Adipose tissue (tissue), 3 donors: ENCODE results near the gene SPOCD1. TPM values are rescaled to one million over a fixed set of nuclear protein-coding genes. Genes with fewer than 3 reads are reported as not detected.

Experiments used
- H3K27ac ChIP-seq: one replicate; pipeline ENCODE4 v1.5.1; 2013; ENCODE audit warnings: low read depth, low read length
- WGBS, 3 donors: extraction: QIAGEN DNeasy Blood & Tissue Kit; methylation state at CpG; one replicate each; pipeline ENCODE4 v1.1.7; 2013; 5-methylcytosine and 5-hydroxymethylcytosine counted together
- polyA plus RNA-seq, 3 donors: library from polyadenylated mRNA; stranded (reverse); fragments of 200-250 nt; gene quantifications; one replicate each; pipeline ENCODE4 v1.2.3, GENCODE V29; 2013
- donor health status: healthy with polysubstance abuse.
- donor health status: Bipolar disorder and iron deficiency.
- donor health status: healthy.

The SPOCD1 gene
- polyA plus RNA-seq, 3 donors: 0.18 to 6.8 (median 1.0) TPM

GRCh38 chr1:31755197-31755611 lies 60.6 kb downstream of the SPOCD1 start:
- H3K27ac ChIP-seq: no peak overlapping the region
- WGBS, 3 donors: 56 to 80% (median 75%) methylated on average over 9 of the region's 9 CpGs

- no peak overlapping the region for H3K27ac ChIP-seq
- WGBS, 3 donors: 87 to 94% (median 91%) methylated on average over 15 of the region's 15 CpGs
These were observed 61.4 kb downstream of the SPOCD1 start for GRCh38 chr1:31754397-31754796.

- no peak overlapping the region for H3K27ac ChIP-seq
- 56 to 76% (median 64%) methylated on average over 9 of the region's 9 CpGs for WGBS, 3 donors
These were observed 62.0 kb downstream of the SPOCD1 start for GRCh38 chr1:31753707-31754349.

DNA sequence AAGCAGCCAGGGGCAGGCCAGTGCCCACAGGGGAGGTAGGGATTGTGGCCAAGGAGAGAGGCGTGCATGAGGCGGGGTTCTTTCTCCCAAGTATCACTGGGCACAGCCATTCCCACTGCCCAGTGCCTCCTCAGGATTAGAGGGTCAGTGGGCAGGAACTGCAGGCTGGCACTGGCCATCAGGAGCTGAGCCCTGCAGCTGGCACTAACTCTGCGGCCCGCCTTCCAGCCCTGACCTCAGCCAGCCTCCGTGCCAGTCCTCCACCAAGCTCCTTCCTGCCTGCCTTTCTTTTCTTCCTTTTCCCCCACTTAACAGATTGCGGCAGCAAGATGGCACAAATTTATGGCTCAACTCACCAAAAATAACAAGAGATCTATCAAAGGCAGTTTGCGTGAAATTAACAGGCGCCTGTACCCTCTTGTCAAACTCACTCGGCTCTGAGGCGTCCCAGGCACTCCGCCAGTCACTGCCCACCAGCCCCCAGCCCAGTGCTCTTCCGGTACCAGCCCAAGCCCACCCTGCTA lies 62.8 kb downstream of the SPOCD1 start:
- H3K27ac ChIP-seq: no peak overlapping the region
- 71 to 90% (median 72%) methylated on average over 12 of the region's 12 CpGs for WGBS, 3 donors

- H3K27ac ChIP-seq: no peak overlapping the region
- WGBS, 3 donors: 48 to 67% (median 52%) methylated on average over 7 of the region's 7 CpGs
These were observed 63.6 kb downstream of the SPOCD1 start for GRCh38 chr1:31752258-31752657.

DNA sequence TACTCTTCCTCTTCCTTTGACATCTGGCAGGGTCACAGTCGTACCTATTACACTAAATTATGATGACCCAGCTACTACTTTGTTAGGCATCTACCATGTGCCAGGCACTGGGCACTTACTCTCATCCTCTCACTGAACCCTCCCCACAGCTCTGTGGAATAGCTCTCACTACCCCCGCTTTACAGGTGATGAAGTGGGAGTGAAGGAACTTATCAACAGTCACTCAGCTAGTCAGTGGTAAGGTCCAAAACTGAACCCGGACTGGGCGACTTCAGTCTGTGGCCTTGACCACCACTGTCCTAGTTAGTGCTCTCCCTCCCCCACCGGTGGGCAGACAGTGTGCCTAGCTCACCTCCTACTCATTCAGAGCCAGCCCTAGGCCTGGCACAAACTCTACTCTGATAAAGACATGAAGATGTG lies 64.0 kb downstream of the SPOCD1 start:
- WGBS, 3 donors: 72 to 77% (median 74%) methylated on average over 5 of the region's 5 CpGs
- H3K27ac ChIP-seq: no peak overlapping the region

GRCh38 chr1:31750858-31751510 lies 64.8 kb downstream of the SPOCD1 start:
- no peak overlapping the region for H3K27ac ChIP-seq
- WGBS, 3 donors: 28 to 74% (median 30%) methylated on average over 11 of the region's 11 CpGs

GRCh38 chr1:31749785-31750735 lies 65.8 kb downstream of the SPOCD1 start:
- no peak overlapping the region for H3K27ac ChIP-seq
- WGBS, 3 donors: 63 to 86% (median 67%) methylated on average over 7 of the region's 7 CpGs

- no peak overlapping the region for H3K27ac ChIP-seq
- 65 to 90% (median 86%) methylated on average over 4 of the region's 4 CpGs for WGBS, 3 donors
These were observed 67.5 kb downstream of the SPOCD1 start for GRCh38 chr1:31748365-31748764.

GRCh38 chr1:31747304-31747703 lies 68.5 kb downstream of the SPOCD1 start:
- no peak overlapping the region for H3K27ac ChIP-seq
- 88 to 95% (median 95%) methylated on average over 1 of the region's 1 CpG for WGBS, 3 donors

- no peak overlapping the region for H3K27ac ChIP-seq
- 47 to 72% (median 50%) methylated on average over 7 of the region's 7 CpGs for whole genome bisulfite sequencing, 3 donors
These were observed 69.1 kb downstream of the SPOCD1 start for GRCh38 chr1:31746687-31747086.

DNA sequence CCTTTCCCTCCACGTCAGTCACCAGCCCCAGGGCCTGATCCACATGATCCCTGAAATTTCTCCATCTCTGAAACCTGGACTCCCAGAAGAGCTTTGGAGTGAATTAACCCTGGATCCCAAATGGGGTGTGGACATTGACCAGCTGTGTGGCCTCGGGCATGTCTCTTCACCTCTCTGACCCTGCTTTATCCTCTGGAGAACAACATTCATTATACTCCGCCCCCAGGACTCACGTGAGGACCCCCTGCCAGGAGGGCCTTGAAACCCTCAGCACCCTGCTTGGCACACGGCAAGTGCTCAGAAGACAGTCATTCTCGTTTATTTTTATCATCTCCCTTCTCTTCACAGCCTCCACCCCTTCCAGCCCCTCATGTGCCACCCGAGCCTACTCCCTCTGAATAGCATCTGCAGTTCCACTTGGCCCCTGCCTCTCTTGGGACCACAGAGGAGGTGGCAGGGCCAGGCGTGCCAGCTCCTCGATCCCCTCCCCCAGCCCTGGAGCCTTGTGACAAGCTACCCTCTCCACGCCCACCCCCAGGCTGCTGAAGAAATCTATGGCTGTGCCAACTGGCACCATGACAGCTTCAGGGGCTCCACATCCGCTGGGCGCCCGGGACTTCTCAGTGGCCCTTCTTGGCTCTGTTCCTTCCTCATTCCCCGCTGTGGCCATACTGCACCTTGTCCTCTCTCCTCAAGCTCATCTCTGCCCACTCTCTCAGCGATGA lies 69.7 kb downstream of the SPOCD1 start:
- 51 to 67% (median 53%) methylated on average over 15 of the region's 15 CpGs for WGBS, 3 donors
- no peak overlapping the region for H3K27ac ChIP-seq

GRCh38 chr1:31745096-31745945 lies 70.5 kb downstream of the SPOCD1 start:
- no peak overlapping the region for H3K27ac ChIP-seq

DNA sequence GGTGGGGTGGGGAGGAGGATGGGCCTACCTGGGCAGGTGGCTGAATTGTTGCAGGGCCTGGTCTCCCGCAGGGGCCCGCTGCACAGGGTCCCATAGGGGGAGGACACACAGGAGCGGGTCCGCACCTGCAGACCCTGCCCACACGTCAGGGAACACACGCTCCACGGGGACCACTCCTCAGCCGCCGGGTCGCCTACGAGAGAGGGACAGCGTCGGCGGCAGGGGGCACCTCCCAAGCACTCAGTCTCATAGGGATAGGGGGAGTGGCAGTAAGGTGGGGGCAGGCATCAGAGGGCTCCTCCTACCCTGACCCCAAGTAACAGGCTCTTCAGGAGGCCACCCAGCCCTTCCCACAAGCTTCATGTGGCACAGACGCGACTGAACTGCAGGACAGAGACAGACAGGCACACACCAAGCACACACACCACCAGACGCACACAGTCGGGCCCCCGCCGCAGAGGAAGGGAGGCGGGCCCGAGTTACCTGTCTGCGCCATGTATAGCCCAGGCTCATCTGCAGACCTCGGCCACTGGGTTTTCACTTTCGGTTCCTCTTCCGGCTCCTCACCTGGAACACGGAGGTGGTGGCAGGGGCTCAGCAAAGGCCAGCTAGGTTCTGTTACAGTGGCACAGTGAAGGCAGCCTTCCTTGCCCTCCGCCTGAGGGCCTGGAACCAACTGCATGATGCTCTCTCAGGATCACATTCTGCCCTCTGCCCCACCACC lies 71.5 kb downstream of the SPOCD1 start:
- WGBS, 3 donors: 88 to 93% (median 88%) methylated on average over 22 to 28 of the region's 28 CpGs
- no peak overlapping the region for H3K27ac ChIP-seq

More at GRCh38 chr1:31745096-31745945, 70.5 kb downstream of the SPOCD1 start:
- 44 to 51% (median 47%) methylated on average over 4 of the region's 4 CpGs for WGBS, 3 donors

- WGBS, 3 donors: 81 to 89% (median 86%) methylated on average over 25 to 32 of the region's 32 CpGs
- no peak overlapping the region for H3K27ac ChIP-seq
These were observed 73.2 kb downstream of the SPOCD1 start for GRCh38 chr1:31742462-31743212.
